Panc1 (cell line): ENCODE data around the gene NFATC1.

Source experiments
- CTCF ChIP-seq: fragments of 450-650 bp; IDR thresholded peaks from 2 replicates; pipeline ENCODE4 v1.5.1; 2017; ENCODE audit warnings: mild to moderate bottlenecking
- POLR2AphosphoS5 ChIP-seq: IDR thresholded peaks from 2 replicates; pipeline ENCODE4 v1.6.1; 2012; ENCODE audit warnings: mild to moderate bottlenecking, low read depth, low read length, moderate library complexity
- TCF7L2 ChIP-seq: IDR thresholded peaks from 2 replicates; pipeline ENCODE4 v1.6.1; 2011; ENCODE audit warnings: mild to moderate bottlenecking, low read depth, low read length, inconsistent platforms

- TF ChIP-seq POLR2AphosphoS5 (no peak), CTCF (no peak), TCF7L2 (no peak)
These were observed 1.0 kb upstream of the NFATC1 start for GRCh38 chr18:79394534-79395307.
